Osteoblast (primary cell): Measurements from ENCODE around the gene PROC. TPM values are rescaled to one million over a fixed set of nuclear protein-coding genes. Genes with fewer than 3 reads are reported as not detected.
"Not testable (repeated sequence)": the region's sequence is repeated elsewhere in the genome, so short reads cannot be mapped to it uniquely, and the experiment has no call there.

Experiments
- DNase-seq: peaks from one replicate; pipeline ENCODE4 v3.0.0; 2011; ENCODE audit warnings: low spot score, mixed read lengths; ENCODE audit not compliant: insufficient read length; ENCODE audit errors: missing footprints
- H2AFZ ChIP-seq: 2 replicates; pipeline ENCODE4 v1.6.0; 2011; ENCODE audit warnings: mild to moderate bottlenecking, low read length
- H3K27ac ChIP-seq: 2 replicates; pipeline ENCODE4 v1.5.1; 2011; ENCODE audit warnings: mild to moderate bottlenecking, low read depth, low read length, moderate library complexity
- H3K27me3 ChIP-seq: 2 replicates; pipeline ENCODE4 v1.6.0; 2012; ENCODE audit warnings: mild to moderate bottlenecking, control low read depth, inconsistent platforms, low read length, moderate library complexity; ENCODE audit not compliant: insufficient read depth
- H3K36me3 ChIP-seq: 2 replicates; pipeline ENCODE4 v1.5.1; 2011; ENCODE audit warnings: mild to moderate bottlenecking, low read length, control low read depth, moderate library complexity; ENCODE audit not compliant: insufficient read depth
- H3K4me1 ChIP-seq: 2 replicates; pipeline ENCODE4 v1.5.1; 2011; ENCODE audit warnings: mild to moderate bottlenecking, low read length, control low read depth, moderate library complexity; ENCODE audit not compliant: insufficient read depth
- H3K4me2 ChIP-seq: 2 replicates; pipeline ENCODE4 v1.6.0; 2011; ENCODE audit warnings: mild to moderate bottlenecking, low read length; ENCODE audit not compliant: insufficient read depth
- H3K4me3 ChIP-seq: fragments of 200-600 bp; sonication (generic); 3 replicates; pipeline ENCODE4 v1.5.1; 2012; ENCODE audit warnings: mild to moderate bottlenecking, low read length, inconsistent platforms; ENCODE audit not compliant: insufficient read depth
- H3K79me2 ChIP-seq: 2 replicates; pipeline ENCODE4 v1.6.0; 2012; ENCODE audit warnings: mild to moderate bottlenecking, low read length, control low read depth, inconsistent platforms; ENCODE audit not compliant: insufficient read depth
- H3K9me3 ChIP-seq: 2 replicates; pipeline ENCODE4 v1.5.1; 2011; ENCODE audit warnings: low read depth, low read length, control low read depth
- H4K20me1 ChIP-seq: 2 replicates; pipeline ENCODE4 v1.6.0; 2012; ENCODE audit warnings: mild to moderate bottlenecking, low read length, control low read depth; ENCODE audit not compliant: insufficient read depth
- total RNA-seq: library from RNA; depleted of rRNA; stranded (reverse); fragments of >200 nt; gene quantifications from 2 replicates; pipeline ENCODE4 v1.2.3, GENCODE V29; 2012
- TF ChIP-seq, protein P1 (sequence below): IDR thresholded peaks from 2 replicates; pipeline ENCODE4 v1.5.1; 2011; ENCODE audit warnings: mild to moderate bottlenecking, low read depth, low read length, moderate library complexity; ENCODE audit errors: extremely low read depth

PROC gene
- total RNA-seq, 1 donor, result not detected

DNA sequence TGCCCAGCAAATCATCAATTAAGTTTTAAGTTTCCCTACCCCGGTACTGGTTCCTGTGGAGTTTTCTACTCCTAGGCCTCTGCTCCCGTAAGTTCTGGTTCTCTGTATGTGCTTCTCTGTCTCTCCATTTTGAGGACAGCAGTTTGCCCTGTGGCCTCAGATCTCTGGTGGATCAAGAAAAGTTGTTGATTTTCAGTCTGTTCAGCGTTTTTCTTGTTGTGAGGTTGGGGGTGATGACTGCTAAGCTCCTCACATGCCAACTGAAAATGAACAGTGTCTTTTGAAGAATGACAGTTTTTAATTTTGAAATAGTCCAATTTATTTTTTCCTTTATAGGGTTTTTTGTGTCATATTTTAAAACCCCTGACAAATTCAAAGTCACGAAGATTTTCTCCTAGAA is 31.7 kb downstream of the PROC start:
- peaks cover 7% of the 10 kb centered on the region for H3K4me1 ChIP-seq
- no peaks in the 10 kb centered on the region for H4K20me1 ChIP-seq
- H3K79me2 ChIP-seq, result no peaks in the 10 kb centered on the region
- no peaks in the 10 kb centered on the region for H3K9me3 ChIP-seq
- DNase-seq, result no peak
- H3K4me3 ChIP-seq, result no peak overlapping the region
- no peaks in the 10 kb centered on the region for H3K27me3 ChIP-seq
- no peak overlapping the region for H2AFZ ChIP-seq
- no peaks in the 10 kb centered on the region for H3K36me3 ChIP-seq
- no peak overlapping the region for H3K27ac ChIP-seq
- no peak overlapping the region for H3K4me2 ChIP-seq
- TF ChIP-seq, protein P1, sequence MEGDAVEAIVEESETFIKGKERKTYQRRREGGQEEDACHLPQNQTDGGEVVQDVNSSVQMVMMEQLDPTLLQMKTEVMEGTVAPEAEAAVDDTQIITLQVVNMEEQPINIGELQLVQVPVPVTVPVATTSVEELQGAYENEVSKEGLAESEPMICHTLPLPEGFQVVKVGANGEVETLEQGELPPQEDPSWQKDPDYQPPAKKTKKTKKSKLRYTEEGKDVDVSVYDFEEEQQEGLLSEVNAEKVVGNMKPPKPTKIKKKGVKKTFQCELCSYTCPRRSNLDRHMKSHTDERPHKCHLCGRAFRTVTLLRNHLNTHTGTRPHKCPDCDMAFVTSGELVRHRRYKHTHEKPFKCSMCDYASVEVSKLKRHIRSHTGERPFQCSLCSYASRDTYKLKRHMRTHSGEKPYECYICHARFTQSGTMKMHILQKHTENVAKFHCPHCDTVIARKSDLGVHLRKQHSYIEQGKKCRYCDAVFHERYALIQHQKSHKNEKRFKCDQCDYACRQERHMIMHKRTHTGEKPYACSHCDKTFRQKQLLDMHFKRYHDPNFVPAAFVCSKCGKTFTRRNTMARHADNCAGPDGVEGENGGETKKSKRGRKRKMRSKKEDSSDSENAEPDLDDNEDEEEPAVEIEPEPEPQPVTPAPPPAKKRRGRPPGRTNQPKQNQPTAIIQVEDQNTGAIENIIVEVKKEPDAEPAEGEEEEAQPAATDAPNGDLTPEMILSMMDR, result no peak

GRCh38 chr2:127451981-127452380 is 33.8 kb downstream of the PROC start:
- Histone ChIP-seq H3K4me1 (peaks cover 7% of the 10 kb centered on the region), H2AFZ (no peak overlapping the region), H3K4me2 (no peak overlapping the region), H3K27me3 (no peaks in the 10 kb centered on the region), H3K79me2 (no peaks in the 10 kb centered on the region), H3K36me3 (no peaks in the 10 kb centered on the region), H4K20me1 (no peaks in the 10 kb centered on the region), H3K27ac (no peak overlapping the region), H3K4me3 (no peak overlapping the region), H3K9me3 (no peaks in the 10 kb centered on the region)
- TF ChIP-seq, protein P1, result no peak
- no peak for DNase-seq

DNA sequence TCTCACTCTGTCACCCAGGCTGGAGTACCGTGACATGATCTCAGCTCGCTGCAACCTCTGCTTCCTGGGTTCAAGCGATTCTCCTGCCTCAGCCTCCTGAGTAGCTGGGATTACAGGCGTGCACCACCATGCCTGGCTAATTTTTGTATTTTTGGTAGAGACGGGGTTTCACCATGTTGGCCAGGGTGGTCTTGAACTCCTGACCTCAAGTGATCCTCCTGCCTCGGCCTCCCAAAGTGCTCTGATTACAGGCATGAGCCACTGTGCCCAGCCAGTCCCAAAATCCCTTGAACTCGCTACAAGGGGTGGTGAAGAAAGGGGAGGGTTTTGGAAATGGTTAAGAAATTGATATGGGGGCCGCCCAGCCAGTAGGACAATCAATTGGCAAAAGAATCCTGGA is 34.2 kb downstream of the PROC start:
- not testable (repeated sequence) for H3K79me2 ChIP-seq, H4K20me1 ChIP-seq, H2AFZ ChIP-seq, H3K27me3 ChIP-seq, H3K4me2 ChIP-seq, DNase-seq, H3K4me1 ChIP-seq, H3K9me3 ChIP-seq, H3K27ac ChIP-seq, H3K4me3 ChIP-seq, H3K36me3 ChIP-seq

DNA sequence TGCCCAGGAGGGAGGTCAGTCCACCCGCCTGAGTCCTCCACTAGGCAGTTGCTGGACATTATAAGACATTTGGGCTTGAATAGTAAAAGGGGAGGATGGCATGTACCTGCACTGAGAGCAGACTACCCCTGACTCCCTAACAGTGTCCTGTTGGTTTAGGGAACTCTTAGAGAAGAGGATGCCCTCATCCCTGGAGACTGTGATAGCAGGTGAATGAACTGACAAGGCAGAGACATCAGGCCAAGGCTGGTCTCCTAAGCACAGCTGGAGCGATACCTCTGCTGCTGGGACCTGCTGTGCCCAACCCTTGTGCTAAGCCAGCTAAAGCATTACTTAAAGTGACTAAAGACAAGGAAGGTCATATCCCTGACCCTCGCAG is 34.8 kb downstream of the PROC start:
- Histone ChIP-seq H3K36me3 (no peaks in the 10 kb centered on the region), H3K4me1 (peaks cover 7% of the 10 kb centered on the region), H3K27ac (no peak overlapping the region), H3K9me3 (no peaks in the 10 kb centered on the region), H3K4me3 (no peak overlapping the region), H2AFZ (no peak overlapping the region), H3K79me2 (no peaks in the 10 kb centered on the region), H3K27me3 (no peaks in the 10 kb centered on the region), H4K20me1 (no peaks in the 10 kb centered on the region), H3K4me2 (no peak overlapping the region)
- DNase-seq, result no peak
- TF ChIP-seq, protein P1, result no peak
